Measurements from ENCODE around the gene PIEZO2. TPM values are rescaled to one million over a fixed set of nuclear protein-coding genes. Genes with fewer than 3 reads are reported as not detected.
"Not testable (repeated sequence)": the region's sequence is repeated elsewhere in the genome, so short reads cannot be mapped to it uniquely, and the experiment has no call there.

The PIEZO2 gene
- total RNA-seq, 2 experiments from 2014 or later: not detected

DNA sequence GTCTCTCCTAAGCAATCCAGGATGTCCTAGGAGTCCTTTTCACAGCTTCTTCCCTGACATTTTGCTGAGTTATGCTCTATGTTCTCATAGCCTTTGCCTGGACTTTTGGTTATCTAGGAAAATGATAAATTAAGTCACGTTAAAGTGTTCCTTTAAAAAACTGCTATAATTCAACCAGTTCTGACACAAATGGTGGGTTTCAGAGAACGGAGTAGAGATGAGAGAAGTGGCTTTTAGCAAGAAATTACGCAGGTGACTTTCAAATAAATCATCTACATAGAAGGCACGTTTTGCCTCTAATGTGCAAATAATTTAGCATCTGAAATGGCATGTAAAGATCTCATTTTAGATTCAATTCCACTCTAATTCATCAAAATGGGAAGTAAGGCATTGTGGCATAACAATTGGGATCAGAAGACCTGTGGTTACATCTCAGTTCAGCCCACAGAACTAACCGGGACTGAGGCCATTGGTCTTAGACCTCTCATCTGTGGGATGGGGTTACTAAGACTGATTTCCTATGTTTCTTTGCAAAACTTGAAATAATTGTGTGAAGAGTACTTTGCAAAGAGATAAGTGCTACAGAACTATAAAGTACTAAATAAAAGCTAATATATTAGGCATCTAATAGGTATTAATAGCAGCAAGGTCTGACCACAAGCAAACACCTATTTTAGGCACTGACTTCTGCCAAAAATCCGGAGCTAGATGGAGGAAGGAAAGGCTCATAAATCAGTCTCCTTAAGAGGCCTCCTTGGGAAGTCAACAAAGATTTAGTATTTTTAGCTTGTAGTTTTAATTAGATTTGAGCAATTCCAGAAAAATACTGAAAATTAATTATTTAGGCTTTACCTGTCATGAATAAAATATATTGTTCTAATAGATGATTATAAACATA is 211.4 kb downstream of the PIEZO2 start:
- no peaks in the 10 kb centered on the region for H3K4me1 Mint-ChIP-seq

DNA sequence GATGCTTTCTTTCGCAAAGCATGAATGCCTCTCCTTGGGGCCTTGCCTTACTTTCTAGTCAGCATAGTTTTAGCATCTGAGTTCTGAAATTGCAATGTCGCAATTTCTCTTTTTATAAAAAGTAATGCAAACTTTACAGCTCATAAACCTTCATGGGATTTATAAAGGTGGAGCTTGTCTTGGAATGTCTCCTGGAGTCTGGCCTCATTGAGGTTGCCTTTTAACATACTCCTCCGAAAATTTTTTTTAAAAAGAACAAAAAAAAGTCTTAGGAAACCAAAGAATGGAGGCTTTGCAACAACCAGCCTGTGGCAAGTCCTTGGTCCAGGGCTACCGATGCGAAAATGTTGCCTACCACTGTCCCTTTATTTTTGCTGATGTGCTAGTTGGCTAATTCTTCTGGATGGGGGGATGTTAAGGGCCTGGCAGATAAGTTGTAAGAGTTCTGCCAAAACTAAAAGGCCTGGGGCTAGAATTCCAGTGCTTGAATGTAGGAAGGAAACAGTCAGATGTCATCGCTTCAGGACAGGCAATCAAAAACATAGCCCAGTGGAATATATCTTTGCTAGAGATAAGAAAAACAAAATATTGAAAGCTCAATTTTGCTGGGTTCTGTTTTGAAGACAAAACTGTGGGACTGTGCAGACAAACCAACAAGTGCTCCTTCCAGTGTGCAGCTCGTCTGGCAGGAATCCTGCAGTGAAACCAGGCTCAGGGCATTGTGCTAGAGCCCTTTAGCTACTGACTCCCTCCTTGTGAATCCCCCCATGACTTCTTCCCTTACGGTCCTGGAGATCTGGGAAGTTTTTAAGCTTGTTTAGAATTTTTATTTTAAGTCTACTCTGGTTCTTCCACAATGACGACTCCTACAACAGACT is 213.0 kb downstream of the PIEZO2 start:
- H3K36me3 Mint-ChIP-seq: no peaks in the 10 kb centered on the region
- no peak overlapping the region for H3K4me3 Mint-ChIP-seq
- no peak overlapping the region for H3K27ac Mint-ChIP-seq
- peaks cover 3% of the 10 kb centered on the region for H3K27me3 Mint-ChIP-seq
- H3K9me3 Mint-ChIP-seq: no peaks in the 10 kb centered on the region
- no peak for DNase-seq
- no peaks in the 10 kb centered on the region for H3K4me1 Mint-ChIP-seq

More for the DNA sequence above, 211.4 kb downstream of the PIEZO2 start:
- Mint-ChIP-seq H3K36me3 (no peaks in the 10 kb centered on the region), H3K27me3 (peaks cover 3% of the 10 kb centered on the region), H3K27ac (no peak overlapping the region), H3K9me3 (no peaks in the 10 kb centered on the region), H3K4me3 (no peak overlapping the region)
- no peak for DNase-seq

DNA sequence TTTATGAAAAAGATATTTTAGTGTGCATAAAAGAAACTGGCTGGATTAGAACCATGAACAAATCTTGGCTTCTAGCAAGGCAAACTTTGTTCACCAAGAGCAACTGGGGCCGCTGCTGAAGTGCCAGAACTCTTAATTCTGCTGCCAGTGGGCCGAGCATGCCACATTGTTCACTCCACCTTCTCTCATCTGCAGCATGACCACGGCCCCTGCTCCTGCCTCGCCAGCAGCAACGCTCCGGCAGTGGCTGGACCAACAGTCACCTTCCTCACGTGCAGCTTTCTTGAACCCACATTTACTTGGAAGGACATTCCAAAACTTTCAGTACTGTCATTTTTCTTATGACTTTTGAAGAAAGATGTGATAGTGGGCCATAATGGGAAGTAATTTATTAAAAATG is 213.8 kb downstream of the PIEZO2 start:
- H3K4me3 Mint-ChIP-seq: no peak overlapping the region
- no peak for DNase-seq
- no peaks in the 10 kb centered on the region for H3K36me3 Mint-ChIP-seq
- H3K9me3 Mint-ChIP-seq: no peaks in the 10 kb centered on the region
- H3K27me3 Mint-ChIP-seq: peaks cover 3% of the 10 kb centered on the region
- no peaks in the 10 kb centered on the region for H3K4me1 Mint-ChIP-seq
- H3K27ac Mint-ChIP-seq: no peak overlapping the region

DNA sequence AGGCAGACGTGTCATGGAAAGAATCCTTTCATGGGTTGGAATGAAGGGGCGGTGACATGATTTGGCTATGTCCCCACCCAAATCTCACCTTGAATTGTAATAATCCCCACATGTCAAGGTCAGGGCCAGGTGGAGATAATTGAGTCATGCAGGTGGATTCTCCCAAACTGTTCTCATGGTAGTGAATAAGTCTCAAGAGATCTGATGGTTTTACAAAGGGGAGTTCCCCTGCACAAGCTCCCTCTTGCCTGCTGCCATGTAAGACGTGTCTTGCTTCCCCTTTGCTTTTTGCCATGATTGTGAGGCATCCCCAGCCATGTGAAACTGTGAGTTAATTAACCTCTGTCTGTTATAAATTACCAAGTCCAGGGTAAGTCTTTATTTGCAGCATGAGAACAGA is 215.7 kb downstream of the PIEZO2 start:
- H3K27me3 Mint-ChIP-seq, H3K36me3 Mint-ChIP-seq, H3K4me3 Mint-ChIP-seq, H3K9me3 Mint-ChIP-seq, H3K4me1 Mint-ChIP-seq, H3K27ac Mint-ChIP-seq, DNase-seq: not testable (repeated sequence)

GRCh38 chr18:10930076-10930475 is 219.3 kb downstream of the PIEZO2 start:
- no peak overlapping the region for H3K4me3 Mint-ChIP-seq
- H3K27ac Mint-ChIP-seq: no peak overlapping the region
- H3K36me3 Mint-ChIP-seq: no peaks in the 10 kb centered on the region
- H3K9me3 Mint-ChIP-seq: no peaks in the 10 kb centered on the region
- peaks cover 6% of the 10 kb centered on the region for H3K27me3 Mint-ChIP-seq
- no peak for DNase-seq
- H3K4me1 Mint-ChIP-seq: no peaks in the 10 kb centered on the region

- H3K4me3 Mint-ChIP-seq: no peak overlapping the region
- no peaks in the 10 kb centered on the region for H3K4me1 Mint-ChIP-seq
- H3K27me3 Mint-ChIP-seq: peaks cover 6% of the 10 kb centered on the region
- no peaks in the 10 kb centered on the region for H3K36me3 Mint-ChIP-seq
- H3K27ac Mint-ChIP-seq: no peak overlapping the region
- no peaks in the 10 kb centered on the region for H3K9me3 Mint-ChIP-seq
- no peak for DNase-seq
These were observed 220.5 kb downstream of the PIEZO2 start for GRCh38 chr18:10928772-10929373.

DNA sequence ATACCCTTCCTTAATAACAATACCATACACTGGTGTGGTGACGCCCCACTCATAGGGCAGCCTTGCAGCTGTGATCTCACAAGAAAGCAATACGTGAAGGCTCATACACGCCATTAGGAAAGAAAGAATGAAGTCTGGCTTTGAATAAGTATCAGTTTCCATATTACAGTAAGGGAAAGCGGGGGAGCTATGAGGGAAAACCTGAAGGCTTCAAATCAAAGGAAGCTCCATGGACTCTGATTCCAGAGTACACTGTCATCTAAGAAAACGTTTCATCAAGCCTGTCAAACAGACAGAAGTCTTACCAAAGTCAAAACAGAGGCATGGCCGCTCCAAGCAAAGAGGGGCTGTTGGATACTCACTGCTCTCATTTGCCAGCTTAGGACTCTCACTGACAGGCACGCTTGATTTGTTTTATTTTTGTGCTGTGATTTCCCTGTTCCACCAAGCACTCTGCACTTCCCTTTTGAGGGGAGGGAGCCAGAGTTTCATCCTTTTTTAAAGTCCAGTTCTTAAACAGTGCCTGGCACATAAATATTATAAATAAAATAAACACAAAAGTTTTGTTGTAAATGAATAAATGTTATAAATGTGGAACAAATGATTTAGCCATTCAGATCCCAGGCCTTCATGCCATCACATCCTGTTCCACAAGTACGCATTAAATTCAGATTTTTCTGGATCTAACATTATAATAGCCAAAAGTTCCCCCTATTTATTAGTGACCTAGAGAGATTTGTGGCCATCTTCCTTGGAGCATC is 221.2 kb downstream of the PIEZO2 start:
- no peak overlapping the region for H3K4me3 Mint-ChIP-seq
- H3K4me1 Mint-ChIP-seq: no peaks in the 10 kb centered on the region
- no peaks in the 10 kb centered on the region for H3K9me3 Mint-ChIP-seq
- peaks cover 6% of the 10 kb centered on the region for H3K27me3 Mint-ChIP-seq
- DNase-seq: no peak
- H3K27ac Mint-ChIP-seq: no peak overlapping the region
- no peaks in the 10 kb centered on the region for H3K36me3 Mint-ChIP-seq

GRCh38 chr18:10927286-10927992 is 221.9 kb downstream of the PIEZO2 start:
- no peak overlapping the region for H3K27ac Mint-ChIP-seq
- H3K4me3 Mint-ChIP-seq: no peak overlapping the region

DNA sequence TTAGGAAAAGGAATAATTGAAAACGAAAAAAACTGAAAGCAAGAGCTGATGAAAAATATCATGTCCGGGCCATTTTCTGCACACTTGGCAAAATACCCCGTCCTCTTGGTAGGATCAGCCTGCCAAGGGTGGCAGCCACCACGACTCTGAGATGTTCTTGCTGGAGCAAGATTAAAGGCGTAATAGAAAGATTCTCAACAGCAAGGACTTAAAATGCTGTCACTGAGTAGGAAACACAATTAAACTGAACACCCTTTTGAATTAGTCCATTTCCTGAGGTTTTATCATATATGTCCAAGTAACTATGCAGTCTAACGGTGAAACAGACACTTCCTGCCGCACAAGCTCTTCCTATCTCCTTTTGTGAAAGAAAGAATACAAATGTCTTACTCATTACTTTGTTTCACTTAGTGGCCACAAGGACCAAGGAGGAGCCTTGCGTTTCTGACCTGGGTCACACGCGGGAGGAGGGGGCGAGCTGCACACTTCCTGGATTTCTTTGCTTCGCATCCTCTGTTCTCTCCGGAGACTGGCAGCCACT is 222.7 kb downstream of the PIEZO2 start:
- Mint-ChIP-seq H3K4me3 (no peak overlapping the region), H3K36me3 (no peaks in the 10 kb centered on the region), H3K9me3 (no peaks in the 10 kb centered on the region), H3K27me3 (peaks cover 6% of the 10 kb centered on the region), H3K4me1 (no peaks in the 10 kb centered on the region), H3K27ac (no peak overlapping the region)
- no peak for DNase-seq

More at GRCh38 chr18:10927286-10927992, 221.9 kb downstream of the PIEZO2 start:
- no peaks in the 10 kb centered on the region for H3K9me3 Mint-ChIP-seq
- no peaks in the 10 kb centered on the region for H3K36me3 Mint-ChIP-seq
- no peaks in the 10 kb centered on the region for H3K4me1 Mint-ChIP-seq
- peaks cover 6% of the 10 kb centered on the region for H3K27me3 Mint-ChIP-seq
- DNase-seq: no peak

- H3K4me1 Mint-ChIP-seq: no peaks in the 10 kb centered on the region
- no peaks in the 10 kb centered on the region for H3K36me3 Mint-ChIP-seq
- peaks cover 14% of the 10 kb centered on the region for H3K27me3 Mint-ChIP-seq
- no peak overlapping the region for H3K4me3 Mint-ChIP-seq
- no peak for DNase-seq
- no peak overlapping the region for H3K27ac Mint-ChIP-seq
- H3K9me3 Mint-ChIP-seq: no peaks in the 10 kb centered on the region
These were observed 225.1 kb downstream of the PIEZO2 start for GRCh38 chr18:10924290-10924689.

DNA sequence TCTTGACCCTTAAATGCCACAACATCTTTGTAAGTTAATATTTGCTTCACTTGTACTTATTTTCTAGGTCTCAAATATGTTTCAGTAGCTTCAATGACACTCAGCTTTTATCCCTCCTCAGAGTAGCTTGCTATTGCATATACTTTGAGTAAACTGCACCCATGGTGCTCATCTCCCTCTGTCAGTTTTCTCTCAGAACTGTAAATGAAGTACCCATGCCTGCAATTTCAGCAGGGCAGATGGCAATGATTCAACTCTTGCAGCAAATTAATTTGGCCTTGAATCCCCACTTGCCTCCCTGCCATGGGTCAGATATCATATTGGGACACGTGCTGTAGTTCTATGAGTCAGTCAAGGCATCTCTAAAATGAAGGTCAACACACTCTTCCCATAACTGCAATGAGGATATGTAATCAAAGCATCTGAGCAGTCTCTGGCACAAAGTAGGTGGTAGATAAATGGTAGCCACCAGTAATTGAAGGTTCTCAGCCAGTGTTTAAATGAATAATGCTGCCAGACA is 225.8 kb downstream of the PIEZO2 start:
- Mint-ChIP-seq H3K27me3 (peaks cover 14% of the 10 kb centered on the region), H3K4me1 (no peaks in the 10 kb centered on the region), H3K27ac (no peak overlapping the region), H3K4me3 (no peak overlapping the region), H3K36me3 (no peaks in the 10 kb centered on the region), H3K9me3 (no peaks in the 10 kb centered on the region)
- DNase-seq: no peak

GRCh38 chr18:10923141-10923540 is 226.2 kb downstream of the PIEZO2 start:
- Mint-ChIP-seq H3K27ac (no peak overlapping the region), H3K9me3 (no peaks in the 10 kb centered on the region), H3K36me3 (no peaks in the 10 kb centered on the region), H3K27me3 (peaks cover 14% of the 10 kb centered on the region), H3K4me1 (no peaks in the 10 kb centered on the region), H3K4me3 (no peak overlapping the region)
- no peak for DNase-seq

GRCh38 chr18:10922712-10923111 is 226.7 kb downstream of the PIEZO2 start:
- not testable (repeated sequence) for H3K4me3 Mint-ChIP-seq, H3K27ac Mint-ChIP-seq, H3K9me3 Mint-ChIP-seq, DNase-seq, H3K36me3 Mint-ChIP-seq, H3K4me1 Mint-ChIP-seq
- peaks cover 14% of the 10 kb centered on the region for H3K27me3 Mint-ChIP-seq

DNA sequence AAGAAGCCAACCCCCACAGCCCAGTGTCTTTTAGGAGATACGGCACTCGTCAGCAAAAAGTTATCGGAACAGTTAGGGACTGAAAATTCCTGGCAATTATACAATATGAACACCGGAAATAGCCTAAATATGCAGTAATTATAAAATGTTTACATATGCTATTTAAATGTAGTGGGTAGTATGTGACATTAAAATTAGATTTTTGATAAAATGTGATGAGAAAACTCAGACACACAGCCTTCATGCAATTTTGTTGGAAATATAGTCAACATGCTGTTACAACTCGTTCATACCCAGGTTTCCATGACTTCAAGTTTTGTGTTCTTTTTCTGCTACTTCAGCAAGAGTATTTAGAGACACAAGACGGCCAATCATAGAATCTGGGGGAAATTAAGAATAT is 229.1 kb downstream of the PIEZO2 start:
- not testable (repeated sequence) for H3K27ac Mint-ChIP-seq, H3K4me1 Mint-ChIP-seq, H3K4me3 Mint-ChIP-seq, H3K36me3 Mint-ChIP-seq, H3K9me3 Mint-ChIP-seq, DNase-seq, H3K27me3 Mint-ChIP-seq
